ENCODE data around the gene FLCN.

FLCN gene

DNA sequence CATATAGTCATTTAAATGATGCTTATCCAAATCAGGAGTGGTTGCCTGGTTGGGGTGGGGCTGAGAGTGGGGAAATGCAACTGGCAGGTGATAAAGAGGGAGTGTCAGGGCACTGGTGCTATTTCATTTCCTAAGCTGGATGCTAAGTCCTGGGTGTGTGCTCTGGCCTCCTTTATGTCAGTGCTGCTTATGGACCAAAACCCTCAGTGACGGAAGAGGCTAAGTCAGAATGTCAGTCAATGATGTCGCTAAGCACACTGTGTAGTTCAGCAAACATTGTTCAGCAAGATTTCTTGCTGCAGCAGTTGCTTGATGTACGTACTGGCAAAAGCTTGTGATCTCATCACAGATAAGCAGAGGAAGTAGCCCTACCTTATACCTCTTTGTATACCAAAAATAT, 16.4 kb upstream of the FLCN start:
- DNase-seq (ENCODE audit: low read depth): no peak
- no peak overlapping the region for H3K4me3 ChIP-seq (ENCODE audit: low read depth, low read length)
- TF ChIP-seq, protein P1, sequence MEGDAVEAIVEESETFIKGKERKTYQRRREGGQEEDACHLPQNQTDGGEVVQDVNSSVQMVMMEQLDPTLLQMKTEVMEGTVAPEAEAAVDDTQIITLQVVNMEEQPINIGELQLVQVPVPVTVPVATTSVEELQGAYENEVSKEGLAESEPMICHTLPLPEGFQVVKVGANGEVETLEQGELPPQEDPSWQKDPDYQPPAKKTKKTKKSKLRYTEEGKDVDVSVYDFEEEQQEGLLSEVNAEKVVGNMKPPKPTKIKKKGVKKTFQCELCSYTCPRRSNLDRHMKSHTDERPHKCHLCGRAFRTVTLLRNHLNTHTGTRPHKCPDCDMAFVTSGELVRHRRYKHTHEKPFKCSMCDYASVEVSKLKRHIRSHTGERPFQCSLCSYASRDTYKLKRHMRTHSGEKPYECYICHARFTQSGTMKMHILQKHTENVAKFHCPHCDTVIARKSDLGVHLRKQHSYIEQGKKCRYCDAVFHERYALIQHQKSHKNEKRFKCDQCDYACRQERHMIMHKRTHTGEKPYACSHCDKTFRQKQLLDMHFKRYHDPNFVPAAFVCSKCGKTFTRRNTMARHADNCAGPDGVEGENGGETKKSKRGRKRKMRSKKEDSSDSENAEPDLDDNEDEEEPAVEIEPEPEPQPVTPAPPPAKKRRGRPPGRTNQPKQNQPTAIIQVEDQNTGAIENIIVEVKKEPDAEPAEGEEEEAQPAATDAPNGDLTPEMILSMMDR (conservative IDR thresholded peaks at IDR 0.05; ENCODE audit: low read depth, low read length): no peak

DNA sequence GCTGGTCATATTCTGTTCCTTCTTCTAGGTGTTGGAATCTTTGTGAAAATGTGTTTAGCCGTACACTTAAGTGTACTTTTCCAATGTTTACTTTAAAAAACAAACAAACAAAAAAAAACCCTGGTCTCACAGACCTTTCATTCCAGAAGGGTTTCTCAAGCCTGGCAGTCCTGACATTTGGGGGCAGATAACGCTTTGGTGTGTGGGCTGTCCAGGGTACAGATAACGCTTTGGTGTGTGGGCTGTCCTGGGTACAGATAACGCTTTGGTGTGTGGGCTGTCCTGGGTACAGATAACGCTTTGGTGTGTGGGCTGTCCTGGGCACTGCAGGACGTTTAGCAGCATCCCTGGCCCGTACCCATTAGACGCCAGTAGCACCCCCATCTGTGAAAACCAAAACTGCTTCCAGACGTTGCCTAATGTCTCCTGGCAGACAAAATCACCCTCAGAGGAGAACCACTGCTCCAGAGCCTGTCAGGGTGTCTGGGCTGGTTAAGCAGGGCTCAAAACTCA, 15.2 kb upstream of the FLCN start:
- DNase-seq (ENCODE audit: low read depth): no peak
- TF ChIP-seq, protein P1 (conservative IDR thresholded peaks at IDR 0.05; ENCODE audit: low read depth, low read length): no peak
- H3K4me3 ChIP-seq (ENCODE audit: low read depth, low read length): no peak overlapping the region

DNA sequence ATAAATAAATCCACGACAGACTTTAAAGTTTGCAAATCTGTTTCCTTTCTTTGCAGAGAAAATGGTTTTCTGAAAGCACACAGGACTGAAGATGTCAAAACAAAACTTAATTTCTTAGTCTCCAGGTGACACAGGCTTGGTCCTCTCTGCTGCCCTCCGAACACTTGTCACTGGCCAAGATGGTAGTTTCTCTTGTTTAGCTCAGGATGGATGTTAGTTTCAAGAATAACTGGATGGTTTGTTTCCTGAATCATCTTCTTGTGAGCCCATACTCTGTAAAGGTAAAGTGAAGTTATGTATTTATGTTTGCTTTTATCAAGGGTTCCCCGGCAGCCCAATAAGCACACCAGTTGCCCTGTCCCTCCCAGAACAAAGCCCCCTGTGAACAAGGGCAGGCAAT, 9.9 kb upstream of the FLCN start:
- DNase-seq (ENCODE audit: low read depth): no peak
- TF ChIP-seq, protein P1 (conservative IDR thresholded peaks at IDR 0.05; ENCODE audit: low read depth, low read length): no peak
- H3K4me3 ChIP-seq (ENCODE audit: low read depth, low read length): no peak overlapping the region

DNA sequence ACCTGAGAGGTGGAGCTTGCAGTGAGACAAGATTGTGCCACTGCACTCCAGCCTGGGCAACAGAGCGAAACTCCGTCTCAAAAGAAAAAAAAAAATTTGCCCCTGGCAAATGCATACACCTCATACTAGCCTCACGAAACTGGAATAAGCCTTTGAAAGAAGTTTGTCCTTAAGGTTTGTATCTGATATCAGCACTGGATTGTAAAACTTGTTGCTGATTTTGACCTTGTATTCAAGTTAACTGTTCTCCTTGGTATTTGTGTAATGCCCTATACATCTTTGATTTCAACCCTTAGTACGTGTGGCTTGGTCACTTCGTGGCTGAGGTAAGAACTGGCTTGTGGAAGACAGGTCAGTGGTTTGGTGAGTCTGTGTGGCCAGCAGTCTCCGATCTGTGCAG, 6.2 kb upstream of the FLCN start:
- DNase-seq (ENCODE audit: low read depth): no peak
- TF ChIP-seq, protein P1 (conservative IDR thresholded peaks at IDR 0.05; ENCODE audit: low read depth, low read length): no peak
- no peak overlapping the region for H3K4me3 ChIP-seq (ENCODE audit: low read depth, low read length)

DNA sequence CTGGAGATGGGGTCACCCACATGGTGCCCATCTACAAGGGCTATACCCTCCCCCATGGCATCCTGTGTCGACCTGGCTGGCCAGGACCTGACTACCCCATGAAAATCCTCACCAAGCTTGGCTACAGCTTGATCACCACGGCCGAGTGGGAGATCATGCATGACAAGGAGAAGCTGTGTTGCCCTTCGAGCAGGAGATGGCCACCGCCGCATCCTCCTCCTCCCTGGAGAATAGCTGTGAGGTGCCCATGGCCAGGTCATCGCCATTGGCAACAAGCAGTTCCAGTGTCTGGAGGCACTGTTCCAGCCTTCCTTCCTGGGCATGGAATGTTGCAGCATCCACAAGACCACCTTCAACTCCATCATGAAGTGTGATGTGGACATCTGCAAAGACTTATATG, 5.3 kb upstream of the FLCN start:
- H3K4me3 ChIP-seq (ENCODE audit: low read depth, low read length): no peak overlapping the region
- TF ChIP-seq, protein P1 (conservative IDR thresholded peaks at IDR 0.05; ENCODE audit: low read depth, low read length): no peak
- no peak for DNase-seq (ENCODE audit: low read depth)

DNA sequence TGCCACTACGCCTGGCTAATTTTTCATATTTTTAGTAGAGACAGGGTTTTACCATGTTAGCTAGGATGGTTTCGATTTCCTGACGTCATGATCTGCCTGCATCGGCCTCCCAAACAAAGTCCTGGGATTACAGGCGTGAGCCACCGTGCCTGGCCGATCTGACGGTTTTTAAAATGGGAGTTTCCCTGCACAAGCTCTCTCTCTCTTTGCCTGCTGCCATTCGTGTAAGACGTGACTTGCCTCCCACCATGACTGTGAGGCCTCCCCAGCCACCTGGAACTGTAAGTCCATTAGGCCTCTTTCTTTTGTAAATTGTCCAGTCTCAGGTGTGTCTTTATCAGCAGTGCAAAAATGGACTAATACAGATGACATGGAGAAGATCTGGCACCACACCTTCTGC, 4.7 kb upstream of the FLCN start:
- TF ChIP-seq, protein P1 (conservative IDR thresholded peaks at IDR 0.05; ENCODE audit: low read depth, low read length): no peak

DNA sequence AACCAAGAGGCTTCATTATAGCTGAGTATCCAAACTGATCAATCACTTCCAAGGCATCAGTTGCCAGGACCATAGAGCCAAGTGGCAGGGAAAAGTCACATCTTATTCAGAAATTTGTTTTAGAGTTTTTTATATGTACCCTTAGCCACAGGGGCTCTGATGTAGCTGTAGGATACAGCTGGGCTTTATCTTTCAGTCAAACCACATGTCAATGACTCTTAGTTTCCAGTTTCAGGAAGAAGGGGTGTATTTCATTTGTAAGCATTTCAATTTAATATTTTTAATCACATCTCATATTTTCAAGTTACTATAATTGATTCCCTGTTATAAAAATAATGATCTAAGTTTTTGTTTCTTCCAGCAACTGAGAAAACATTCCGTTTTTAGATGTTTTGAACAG, 2.9 kb upstream of the FLCN start:
- TF ChIP-seq, protein P1 (conservative IDR thresholded peaks at IDR 0.05; ENCODE audit: low read depth, low read length): no peak
- peak; percentile 65 for DNase-seq (ENCODE audit: low read depth)
- H3K4me3 ChIP-seq (ENCODE audit: low read depth, low read length): no peak overlapping the region

More for the DNA sequence above, 4.7 kb upstream of the FLCN start:
- DNase-seq (ENCODE audit: low read depth): no peak
- H3K4me3 ChIP-seq (ENCODE audit: low read depth, low read length): no peak overlapping the region

Measured in choroid plexus epithelial cell (primary cell).